ENCODE results near the gene GNPDA1.

GNPDA1 gene

DNA sequence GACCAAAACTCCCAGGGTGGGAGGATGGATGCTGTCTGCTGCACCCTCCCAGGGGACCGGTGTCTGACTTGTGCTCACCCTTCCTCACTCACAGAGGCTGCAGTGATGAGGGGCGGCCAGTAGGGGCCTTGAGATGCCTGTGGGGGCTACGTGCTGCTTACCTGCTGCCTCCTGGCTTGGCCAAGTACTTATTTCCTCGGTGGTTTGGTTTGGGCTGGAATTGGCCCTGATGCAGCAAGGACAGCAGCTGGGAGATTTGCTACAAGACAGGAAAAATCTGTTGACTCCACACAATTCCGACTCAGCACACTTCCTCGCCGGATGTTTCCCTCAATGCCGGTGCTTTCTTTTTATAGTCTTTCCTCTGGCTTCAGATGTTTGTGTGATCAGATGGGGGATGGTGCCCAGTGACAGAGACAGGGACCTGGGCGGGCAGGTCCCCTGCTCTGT, 61.5 kb downstream of the GNPDA1 start:
- Histone ChIP-seq H3K4me3 (ENCODE audit: low read length) (no peak overlapping the region), H3K27me3 (ENCODE audit: insufficient read depth, low read length) (no peaks in the 10 kb centered on the region), H3K4me1 (ENCODE audit: insufficient read depth, low read length) (peaks cover 3% of the 10 kb centered on the region; the same call in 1 of the 2 replicates), H3K36me3 (ENCODE audit: insufficient read depth, low read length) (no peaks in the 10 kb centered on the region), H3K27ac (ENCODE audit: low read depth, low read length) (no peak overlapping the region), H3K9me3 (ENCODE audit: insufficient read depth, low read depth, low read length) (no peaks in the 10 kb centered on the region), H3K9ac (ENCODE audit: low read depth, low read length) (no peak overlapping the region)
- 63% methylated on average over 9 of the region's 9 CpGs for WGBS
